Measurements from ENCODE around the gene ANXA3.
A peak's percentile ranks its signal among the peaks of the same experiment; 100 is the strongest.
"Not testable (repeated sequence)": the region's sequence is repeated elsewhere in the genome, so short reads cannot be mapped to it uniquely, and the experiment has no call there.

Gene ANXA3

GRCh38 chr4:78571804-78572203 is 20.2 kb downstream of the ANXA3 start:
- no peak for DNase-seq

- no peak for DNase-seq
Observed at GRCh38 chr4:78578674-78579425, 27.3 kb downstream of the ANXA3 start.

DNA sequence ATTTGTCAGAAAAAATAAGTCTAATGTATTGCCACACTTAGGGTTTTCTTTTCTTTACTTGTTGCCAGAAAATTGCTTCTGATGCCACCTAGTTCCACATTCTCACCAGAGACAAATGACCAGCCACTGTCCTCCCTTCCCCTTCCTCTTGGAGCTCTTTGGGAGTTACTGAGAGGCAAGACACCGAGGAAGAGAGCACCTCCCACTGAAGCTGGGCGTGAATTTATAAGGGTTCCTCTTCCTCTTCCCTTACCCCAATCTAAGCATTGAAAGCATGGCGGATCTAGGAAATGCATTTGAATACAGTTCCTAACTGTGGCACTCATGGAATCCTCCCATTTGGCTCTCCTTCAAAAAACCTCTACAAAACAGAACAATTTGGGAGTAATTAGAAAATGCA is 30.0 kb downstream of the ANXA3 start:
- no peak for DNase-seq

DNA sequence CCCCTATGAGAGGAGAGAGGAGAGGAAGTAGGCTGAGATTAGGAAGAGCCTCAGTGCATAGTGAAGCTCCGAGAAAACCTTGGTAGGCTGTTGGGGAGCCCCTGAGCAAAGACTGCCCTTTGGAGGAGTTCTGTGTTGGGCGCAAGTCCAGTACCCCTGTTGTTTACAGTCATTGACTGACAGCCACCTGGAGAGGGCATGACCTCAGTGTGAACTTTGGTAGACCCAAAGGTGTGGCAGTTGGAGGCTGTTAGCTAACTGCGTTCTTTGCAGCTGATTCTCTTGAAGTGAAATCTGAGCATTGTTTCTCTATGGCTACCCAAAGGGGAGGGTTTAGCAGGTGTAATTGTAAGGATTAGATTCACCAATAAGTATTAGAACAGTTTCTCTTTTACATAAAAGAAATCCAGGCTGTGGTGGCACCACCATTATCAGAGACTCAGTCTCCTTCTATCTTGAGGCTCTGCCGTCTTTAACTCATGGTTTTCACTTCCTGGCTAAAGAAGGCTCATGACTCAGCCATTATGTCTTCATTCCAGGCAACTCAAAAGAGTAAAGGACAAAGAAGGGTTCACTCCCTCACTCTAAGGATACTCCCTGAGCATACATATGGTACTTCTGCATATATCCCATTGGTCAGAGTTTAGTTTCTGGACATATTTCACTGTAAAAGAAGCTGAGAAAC is 33.4 kb downstream of the ANXA3 start:
- no peak for DNase-seq

GRCh38 chr4:78585633-78586032 is 34.1 kb downstream of the ANXA3 start:
- no peak for DNase-seq

- DNase-seq, result no peak
Observed at GRCh38 chr4:78588894-78589545, 37.5 kb downstream of the ANXA3 start.

DNA sequence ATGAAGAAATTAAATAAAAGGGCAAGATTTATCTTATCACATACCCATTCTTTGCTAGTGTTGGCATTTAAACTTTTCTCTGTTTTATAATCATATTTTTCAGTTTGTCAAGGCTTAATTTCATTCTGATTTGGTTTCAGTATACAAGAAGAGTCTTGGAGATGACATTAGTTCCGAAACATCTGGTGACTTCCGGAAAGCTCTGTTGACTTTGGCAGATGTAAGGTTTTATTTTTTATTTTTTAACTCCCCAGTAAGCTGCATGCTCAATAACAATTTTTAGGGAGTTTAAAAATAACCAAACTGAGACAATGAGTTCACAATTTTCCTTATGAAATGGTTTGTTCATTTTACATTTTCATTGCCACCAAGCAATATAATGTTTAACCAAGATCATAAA is 39.8 kb downstream of the ANXA3 start:
- no peak for DNase-seq

- no peak for DNase-seq
Observed at GRCh38 chr4:78592088-78592783, 40.7 kb downstream of the ANXA3 start.

- DNase-seq, result no peak
Observed at GRCh38 chr4:78596111-78596742, 44.7 kb downstream of the ANXA3 start.

DNA sequence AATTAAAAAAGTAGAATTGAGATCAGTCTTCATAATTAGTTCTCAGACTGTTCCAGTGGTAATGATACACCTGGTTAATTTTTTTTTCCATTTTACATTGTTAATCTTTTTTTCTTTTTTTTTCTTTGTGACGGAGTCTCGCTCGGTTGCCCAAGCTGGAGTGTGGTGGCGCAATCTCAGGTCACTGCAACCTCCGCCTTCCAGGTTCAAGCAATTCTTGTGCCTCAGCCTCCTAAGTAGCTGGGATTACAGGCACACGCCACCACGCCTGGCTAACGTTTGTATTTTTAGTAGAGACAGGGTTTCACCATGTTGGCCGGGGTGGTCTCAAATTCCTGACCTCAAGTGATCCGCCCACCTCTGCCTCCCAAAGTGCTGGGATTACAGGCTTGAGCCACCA is 46.9 kb downstream of the ANXA3 start:
- not testable (repeated sequence) for DNase-seq

- DNase-seq, result no peak
Observed at GRCh38 chr4:78599147-78599546, 47.6 kb downstream of the ANXA3 start.

DNA sequence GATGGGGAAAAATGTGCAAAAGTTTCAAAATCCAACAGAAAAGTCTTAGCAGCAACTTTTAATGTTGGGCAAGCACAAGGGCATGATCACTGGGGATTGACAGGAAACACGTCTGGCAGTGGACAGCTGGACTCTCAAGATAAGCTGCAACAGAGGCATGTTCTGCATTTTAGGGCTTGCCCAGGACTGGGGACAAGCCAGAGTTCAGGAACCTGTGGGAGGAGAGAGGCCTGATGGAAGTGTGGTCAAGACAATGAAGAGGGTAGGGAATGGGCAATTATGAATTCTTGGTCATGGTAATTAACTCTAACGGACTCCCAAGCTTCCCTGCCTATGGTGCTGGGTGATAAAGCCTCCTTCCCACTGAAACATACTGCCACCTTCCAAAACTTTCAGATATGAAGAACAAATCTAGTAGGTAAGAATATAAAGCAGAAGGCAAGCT is 48.4 kb downstream of the ANXA3 start:
- DNase-seq, result no peak

GRCh38 chr4:78601013-78601412 is 49.4 kb downstream of the ANXA3 start:
- peak in 3 of 51 donors; percentile 1 to 55 (median 43) for DNase-seq

DNA sequence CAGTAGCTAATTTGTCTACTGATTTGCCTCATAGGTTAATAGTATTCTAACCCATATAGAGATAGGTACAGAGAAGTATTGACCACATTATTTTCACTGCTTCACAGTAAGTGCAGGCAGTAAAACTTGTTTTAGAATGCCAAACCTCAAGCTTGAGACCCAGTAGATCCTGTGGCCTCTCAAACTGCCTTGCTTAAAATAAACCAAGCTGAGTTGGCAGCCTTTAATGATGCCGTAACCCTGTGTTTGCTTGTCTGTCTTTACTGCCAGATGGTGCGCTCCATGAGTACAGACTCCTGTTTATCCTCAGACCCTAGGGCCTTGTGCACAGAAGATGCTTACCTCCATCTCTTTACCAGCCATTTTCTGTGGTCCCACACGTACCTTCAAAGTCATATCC is 50.8 kb downstream of the ANXA3 start:
- no peak for DNase-seq

DNA sequence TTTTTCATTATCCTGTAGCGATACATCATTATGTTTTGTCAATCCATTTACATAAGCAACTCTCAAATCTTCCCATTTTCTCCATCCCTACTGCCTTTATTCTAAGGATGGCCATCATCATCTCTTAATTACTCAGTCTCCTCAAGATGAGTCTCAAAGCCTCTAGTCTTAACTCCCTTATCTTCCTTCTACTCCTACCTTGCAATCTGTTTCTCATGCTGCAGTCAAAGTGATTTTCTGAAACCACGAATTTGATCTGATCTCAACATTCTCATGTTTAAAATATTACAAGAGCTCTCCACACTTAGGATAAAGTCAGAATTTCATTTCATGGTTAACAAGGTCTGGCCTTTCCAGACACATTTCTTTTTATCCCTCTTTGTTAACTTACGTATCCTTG is 51.8 kb downstream of the ANXA3 start:
- no peak for DNase-seq

DNA sequence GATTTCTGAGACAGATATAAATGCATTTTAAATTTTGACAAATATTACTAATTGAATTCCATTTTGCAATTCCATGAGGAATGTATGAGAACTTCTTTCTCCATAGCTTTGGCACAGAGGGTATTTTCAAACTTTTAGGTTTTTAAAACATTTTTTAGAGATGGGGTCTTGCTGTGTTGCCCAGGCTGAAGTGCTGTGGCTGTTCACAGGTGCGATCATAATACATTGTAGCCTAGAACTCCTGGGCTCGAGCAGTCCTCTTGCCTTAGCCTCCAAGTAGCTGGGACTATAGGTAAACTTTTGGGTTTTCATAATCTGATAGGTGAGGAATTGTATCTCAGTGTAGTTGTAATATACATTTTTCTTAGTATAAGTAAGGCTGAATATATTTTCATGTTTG is 53.4 kb downstream of the ANXA3 start:
- DNase-seq, result no peak

DNA sequence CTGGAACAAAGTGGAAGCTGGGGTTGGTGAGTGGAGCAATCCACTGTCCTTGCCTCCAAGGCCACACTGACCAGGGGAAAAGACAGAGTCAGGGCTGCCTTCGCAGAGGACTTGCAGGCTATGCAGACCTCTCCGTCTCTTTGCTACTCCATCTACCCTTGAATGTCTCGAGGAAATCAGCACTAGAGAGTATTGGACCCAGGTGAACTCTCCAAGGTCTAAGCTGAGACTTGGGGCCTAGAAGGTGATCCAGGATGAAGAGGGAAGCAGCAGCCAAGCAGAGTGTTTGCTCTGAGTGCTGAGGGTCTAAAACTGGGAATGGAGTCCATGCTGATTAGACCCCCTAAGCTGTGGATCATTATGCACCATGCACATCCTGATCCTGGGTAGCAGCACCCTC is 54.5 kb downstream of the ANXA3 start:
- DNase-seq, result no peak

DNA sequence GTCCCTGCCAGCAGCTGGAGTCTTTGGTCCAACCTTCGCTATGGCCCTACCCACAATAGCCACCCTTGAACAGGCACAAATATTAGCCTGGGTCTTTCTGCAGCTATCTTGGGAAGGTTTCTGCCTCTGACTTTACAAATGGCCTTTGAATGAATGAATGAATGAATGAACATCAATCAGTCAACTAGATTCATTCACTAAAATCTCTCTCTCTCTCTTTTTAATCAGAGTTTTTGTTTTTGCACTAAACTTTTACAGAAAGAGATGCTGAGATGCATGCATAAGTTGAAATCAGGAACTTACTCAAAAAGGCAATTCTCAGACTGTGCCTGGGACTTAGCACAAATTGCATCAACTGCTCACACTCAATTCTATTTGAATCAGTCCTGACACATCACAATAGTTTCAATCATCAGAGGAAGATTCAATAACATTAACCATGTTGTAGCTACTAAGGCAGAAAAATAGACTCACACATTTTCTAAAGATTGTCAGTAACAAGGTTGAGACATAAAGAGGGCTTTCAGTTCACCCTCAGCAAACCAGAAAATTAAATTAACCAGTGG is 55.0 kb downstream of the ANXA3 start:
- DNase-seq, result no peak

GRCh38 chr4:78608684-78609083 is 57.1 kb downstream of the ANXA3 start:
- no peak for DNase-seq

DNA sequence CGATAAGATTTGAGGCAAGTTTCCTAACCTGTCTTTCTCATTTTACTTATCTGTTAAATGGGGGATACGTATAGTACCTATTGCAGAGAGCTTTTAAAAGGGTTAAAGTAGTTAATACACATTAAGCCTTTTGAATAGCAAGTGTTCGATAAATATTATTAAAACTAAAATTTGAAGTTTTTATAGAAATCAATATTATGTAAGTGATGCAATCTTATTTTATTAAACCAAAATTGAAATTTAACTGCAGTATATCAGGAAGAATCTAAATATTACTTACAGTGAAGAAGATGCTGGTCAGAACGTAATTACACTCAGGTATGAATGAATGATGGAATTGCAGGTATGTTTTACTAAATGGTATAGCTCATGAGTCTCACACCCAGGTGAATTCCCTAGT is 58.0 kb downstream of the ANXA3 start:
- DNase-seq, result no peak

DNA sequence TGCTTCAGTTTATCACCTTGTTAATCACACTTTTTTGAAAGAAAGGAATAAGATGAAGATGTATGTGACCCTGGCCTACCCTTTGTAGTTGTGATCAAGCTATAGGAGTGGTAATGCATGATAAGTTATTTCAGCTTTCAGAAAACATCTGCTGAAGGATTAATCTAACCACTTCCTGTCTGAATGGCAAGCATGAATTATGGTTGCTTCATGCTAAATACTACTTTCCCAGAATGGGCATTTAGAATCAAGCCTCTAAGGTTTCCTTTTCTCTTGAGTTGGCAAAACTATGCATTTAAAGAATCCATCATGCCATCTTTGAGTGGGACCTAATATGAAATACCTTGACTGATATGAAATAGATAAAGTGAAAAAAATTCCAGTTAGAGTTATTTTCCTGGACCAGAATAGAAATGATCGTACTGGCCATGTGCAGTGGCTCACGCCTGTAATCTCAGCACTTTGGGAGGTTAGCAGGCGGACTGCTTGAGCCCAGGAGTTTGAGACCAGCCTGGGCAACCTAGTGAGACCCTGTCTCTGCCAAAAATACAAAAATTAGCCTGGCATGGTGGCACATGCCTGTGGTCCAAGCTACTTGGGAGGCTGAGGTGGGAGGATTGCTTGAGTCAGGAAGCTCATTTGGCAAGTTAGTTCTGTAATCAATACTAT is 59.1 kb downstream of the ANXA3 start:
- DNase-seq, result no peak

All from hypothalamus (tissue), 51 donors.